GM23248 (cell line): Measurements from ENCODE around the gene CNTN1.

Source experiments
- EZH2 ChIP-seq: fragments of 200-600 bp; sonication (generic); IDR thresholded peaks from 2 replicates; pipeline ENCODE4 v1.6.1; 2018; ENCODE audit warnings: antibody characterized with exemption, mild to moderate bottlenecking; ENCODE audit not compliant: insufficient read depth, poor library complexity, severe bottlenecking
- EZH2phosphoT487 ChIP-seq: fragments of 200-600 bp; sonication (generic); IDR thresholded peaks from 2 replicates; pipeline ENCODE4 v1.6.1; 2018; ENCODE audit warnings: antibody characterized with exemption, moderate library complexity, mild to moderate bottlenecking, low read depth; ENCODE audit not compliant: insufficient read depth

- TF ChIP-seq EZH2phosphoT487 (no peak), EZH2 (no peak)
Observed at GRCh38 chr12:41103614-41104013, 411.4 kb downstream of the CNTN1 start.
